HL-60 (cell line): Measurements from ENCODE around the gene BIRC7.

Source experiments
- DNase-seq, 2 experiments: peaks; one replicate each; pipeline ENCODE4 v3.0.0-alpha.2; 2010 to 2020; ENCODE audit warnings: low read depth in 1 of 2, low spot score in 1 of 2
- H3K27ac ChIP-seq: fragments of 250-450 bp; sonication (Bioruptor Pico); replicated peaks from 2 replicates; pipeline ENCODE4 v1.5.1; 2020; ENCODE audit warnings: mild to moderate bottlenecking, moderate library complexity
- H3K27me3 ChIP-seq: fragments of 250-450 bp; sonication (Bioruptor Pico); 2 replicates; pipeline ENCODE4 v1.5.1; 2021; ENCODE audit warnings: mild to moderate bottlenecking, moderate library complexity; ENCODE audit not compliant: insufficient read depth, poor library complexity, severe bottlenecking
- H3K4me3 ChIP-seq: replicated peaks from 2 replicates; pipeline ENCODE4 v1.5.1; 2011; ENCODE audit warnings: mild to moderate bottlenecking, control low read depth, low read length; ENCODE audit not compliant: insufficient read depth
- GABPA ChIP-seq: IDR thresholded peaks from 2 replicates; pipeline ENCODE4 v1.6.1; 2012; ENCODE audit warnings: low read depth
- POLR2AphosphoS5 ChIP-seq: IDR thresholded peaks from 2 replicates; pipeline ENCODE4 v1.6.1; 2012; ENCODE audit warnings: low read depth
- REST ChIP-seq: IDR thresholded peaks from 2 replicates; pipeline ENCODE4 v1.6.1; 2012; ENCODE audit warnings: low read depth; ENCODE audit not compliant: insufficient replicate concordance
- SPI1 ChIP-seq: IDR thresholded peaks from 2 replicates; pipeline ENCODE4 v1.6.1; 2012; ENCODE audit warnings: low read depth, mild to moderate bottlenecking, borderline replicate concordance
- TF ChIP-seq, protein P1 (sequence below): IDR thresholded peaks from one replicate; pipeline ENCODE4 v1.5.1; 2011; ENCODE audit warnings: low read length, control low read depth, inconsistent platforms; ENCODE audit not compliant: insufficient read depth

Gene BIRC7

DNA sequence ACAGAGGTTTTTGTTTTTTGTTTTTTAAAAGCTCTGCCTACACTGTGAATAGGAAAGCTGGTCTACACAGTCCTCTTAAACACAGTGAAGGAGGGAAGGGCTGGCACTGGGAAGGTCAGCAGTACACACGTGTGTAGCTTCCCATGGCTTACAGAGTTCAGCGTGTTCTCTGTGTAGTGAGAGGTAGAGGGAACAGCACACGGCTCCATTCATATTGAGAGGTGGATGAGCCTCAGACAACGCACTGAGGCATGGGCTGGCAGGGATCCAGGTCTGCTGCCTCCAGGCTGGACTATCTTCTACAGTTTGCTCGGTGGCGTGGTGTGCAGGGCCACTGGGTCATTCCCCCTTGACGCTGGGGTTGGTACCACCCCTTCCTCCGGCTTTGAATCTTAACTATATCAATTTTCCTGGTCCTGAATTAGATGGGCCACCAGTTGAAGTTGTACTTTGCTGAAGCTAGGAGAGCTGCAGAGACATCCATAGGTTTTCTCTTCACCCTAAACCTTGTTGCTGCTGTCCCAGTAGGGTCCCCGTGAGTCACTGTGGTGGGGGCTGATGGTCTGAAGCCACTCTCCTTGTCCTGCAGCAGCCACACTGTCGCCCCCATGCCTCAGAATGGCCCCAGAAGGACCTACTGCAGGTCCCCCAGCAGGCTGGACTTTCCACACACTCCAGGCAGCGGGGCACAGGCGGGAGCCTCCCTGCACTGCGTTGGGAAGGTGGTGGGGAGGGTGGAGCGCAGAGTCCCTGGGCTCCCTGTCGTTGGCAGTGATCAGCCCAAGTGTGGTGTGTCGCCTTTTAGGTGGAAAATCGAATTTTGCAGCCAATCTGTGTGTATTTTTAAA, 38.9 kb downstream of the BIRC7 start:
- no peak for DNase-seq
- H3K27ac ChIP-seq, result no peak overlapping the region
- TF ChIP-seq SPI1 (no peak), GABPA (no peak), POLR2AphosphoS5 (no peak), REST (no peak)
- TF ChIP-seq, protein P1, sequence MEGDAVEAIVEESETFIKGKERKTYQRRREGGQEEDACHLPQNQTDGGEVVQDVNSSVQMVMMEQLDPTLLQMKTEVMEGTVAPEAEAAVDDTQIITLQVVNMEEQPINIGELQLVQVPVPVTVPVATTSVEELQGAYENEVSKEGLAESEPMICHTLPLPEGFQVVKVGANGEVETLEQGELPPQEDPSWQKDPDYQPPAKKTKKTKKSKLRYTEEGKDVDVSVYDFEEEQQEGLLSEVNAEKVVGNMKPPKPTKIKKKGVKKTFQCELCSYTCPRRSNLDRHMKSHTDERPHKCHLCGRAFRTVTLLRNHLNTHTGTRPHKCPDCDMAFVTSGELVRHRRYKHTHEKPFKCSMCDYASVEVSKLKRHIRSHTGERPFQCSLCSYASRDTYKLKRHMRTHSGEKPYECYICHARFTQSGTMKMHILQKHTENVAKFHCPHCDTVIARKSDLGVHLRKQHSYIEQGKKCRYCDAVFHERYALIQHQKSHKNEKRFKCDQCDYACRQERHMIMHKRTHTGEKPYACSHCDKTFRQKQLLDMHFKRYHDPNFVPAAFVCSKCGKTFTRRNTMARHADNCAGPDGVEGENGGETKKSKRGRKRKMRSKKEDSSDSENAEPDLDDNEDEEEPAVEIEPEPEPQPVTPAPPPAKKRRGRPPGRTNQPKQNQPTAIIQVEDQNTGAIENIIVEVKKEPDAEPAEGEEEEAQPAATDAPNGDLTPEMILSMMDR, result no peak
- H3K27me3 ChIP-seq, result no peaks in the 10 kb centered on the region
- no peak overlapping the region for H3K4me3 ChIP-seq

DNA sequence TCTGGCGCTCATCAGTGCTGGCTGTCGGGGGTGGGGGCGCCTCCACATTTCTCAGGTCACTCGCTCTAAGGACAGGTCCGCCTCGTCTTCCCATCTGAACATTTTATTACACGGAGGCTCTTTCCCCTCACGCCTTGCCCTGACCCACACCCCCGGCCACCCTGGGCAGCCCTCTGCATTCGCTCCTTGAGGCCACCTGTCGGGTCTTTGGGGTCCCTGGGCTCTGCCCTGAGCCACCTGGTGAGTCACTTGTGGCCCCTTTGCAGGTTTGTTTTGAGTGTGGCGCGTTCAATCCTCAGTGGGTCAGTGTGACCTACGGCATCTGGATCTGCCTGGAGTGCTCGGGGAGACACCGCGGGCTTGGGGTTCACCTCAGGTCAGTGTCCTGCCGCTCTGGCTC, 40.1 kb downstream of the BIRC7 start:
- TF ChIP-seq SPI1 (no peak), REST (no peak), POLR2AphosphoS5 (no peak), GABPA (no peak)
- TF ChIP-seq, protein P1, result no peak

GRCh38 chr20:63276956-63277355, 41.3 kb downstream of the BIRC7 start:
- H3K27ac ChIP-seq, result no peak overlapping the region

More for the DNA sequence above, 40.1 kb downstream of the BIRC7 start:
- Histone ChIP-seq H3K27me3 (no peaks in the 10 kb centered on the region), H3K27ac (no peak overlapping the region), H3K4me3 (no peak overlapping the region)
- DNase-seq, result no peak

More at GRCh38 chr20:63276956-63277355, 41.3 kb downstream of the BIRC7 start:
- Histone ChIP-seq H3K4me3 (no peak overlapping the region), H3K27me3 (no peaks in the 10 kb centered on the region)
- TF ChIP-seq, protein P1, result no peak
- no peak for TF ChIP-seq GABPA
- no peak for TF ChIP-seq SPI1
- no peak for TF ChIP-seq REST
- no peak for TF ChIP-seq POLR2AphosphoS5
- DNase-seq, result no peak
